GM23338 (cell line): ENCODE measurements around the gene OSGIN1. TPM values are rescaled to one million over a fixed set of nuclear protein-coding genes. Genes with fewer than 3 reads are reported as not detected.

Source experiments
- ATAC-seq: fragments of 200-7000 bp; cut with Tn5 transposase; 3 replicates; pipeline ENCODE4 v1.9.1; 2020
- DNase-seq: peaks from one replicate; pipeline ENCODE4 v3.0.0-alpha.2; 2015; ENCODE audit warnings: low spot score
- H2AFZ ChIP-seq: fragments of 200-600 bp; sonication (generic); 2 replicates; pipeline ENCODE4 v1.8.0; 2016; ENCODE audit warnings: antibody characterized with exemption, mild to moderate bottlenecking, moderate library complexity
- H3F3A ChIP-seq: fragments of 200-600 bp; sonication (generic); replicated peaks from 2 replicates; pipeline ENCODE4 v1.8.0; 2017; ENCODE audit warnings: antibody characterized with exemption, mixed run types, low read depth
- H3K27ac ChIP-seq: fragments of 200-600 bp; sonication (generic); 2 replicates; pipeline ENCODE4 v1.6.1; 2016; ENCODE audit warnings: low read depth
- H3K27me3 ChIP-seq: fragments of 200-600 bp; sonication (generic); 2 replicates; pipeline ENCODE4 v1.8.0; 2016; ENCODE audit warnings: mild to moderate bottlenecking, mixed run types, moderate library complexity; ENCODE audit not compliant: insufficient read depth
- H3K36me3 ChIP-seq: fragments of 200-600 bp; sonication (generic); 2 replicates; pipeline ENCODE4 v1.8.0; 2016; ENCODE audit warnings: mild to moderate bottlenecking; ENCODE audit not compliant: insufficient read depth
- H3K4me1 ChIP-seq: fragments of 200-600 bp; sonication (generic); 2 replicates; pipeline ENCODE4 v1.8.0; 2016; ENCODE audit warnings: mild to moderate bottlenecking, moderate library complexity; ENCODE audit not compliant: insufficient read depth
- H3K4me2 ChIP-seq: fragments of 200-600 bp; sonication (generic); 2 replicates; pipeline ENCODE4 v1.7.1; 2017; ENCODE audit warnings: mixed run types
- H3K4me3 ChIP-seq: fragments of 200-600 bp; sonication (generic); 2 replicates; pipeline ENCODE4 v1.6.1; 2016; ENCODE audit warnings: mixed run types
- H3K79me2 ChIP-seq: fragments of 200-600 bp; sonication (generic); replicated peaks from 2 replicates; pipeline ENCODE4 v1.8.0; 2017; ENCODE audit warnings: mild to moderate bottlenecking; ENCODE audit not compliant: insufficient read depth
- H3K9me2 ChIP-seq: fragments of 200-600 bp; sonication (generic); 2 replicates; pipeline ENCODE4 v1.8.0; 2017; ENCODE audit not compliant: insufficient read depth
- H4K20me1 ChIP-seq: fragments of 200-600 bp; sonication (generic); replicated peaks from 2 replicates; pipeline ENCODE4 v1.8.0; 2017; ENCODE audit warnings: mild to moderate bottlenecking; ENCODE audit not compliant: insufficient read depth
- H3K27ac Mint-ChIP-seq: 2 replicates; pipeline ENCODE4 v1.8.0; 2020; ENCODE audit warnings: inconsistent platforms, mild to moderate bottlenecking, moderate library complexity, mixed read lengths
- H3K27me3 Mint-ChIP-seq: 3 replicates; pipeline ENCODE4 v1.8.0; 2022; ENCODE audit warnings: low read depth, mild to moderate bottlenecking, moderate library complexity, mixed read lengths, inconsistent platforms; ENCODE audit not compliant: insufficient read depth, poor library complexity
- H3K36me3 Mint-ChIP-seq: 3 replicates; pipeline ENCODE4 v1.8.0; 2021; ENCODE audit warnings: low read depth, mild to moderate bottlenecking, inconsistent platforms, moderate library complexity, mixed read lengths
- H3K4me1 Mint-ChIP-seq: 3 replicates; pipeline ENCODE4 v1.8.0; 2020; ENCODE audit warnings: mild to moderate bottlenecking, inconsistent platforms, mixed read lengths
- H3K4me3 Mint-ChIP-seq: 3 replicates; pipeline ENCODE4 v1.8.0; 2021; ENCODE audit warnings: moderate library complexity, mild to moderate bottlenecking, inconsistent platforms, mixed read lengths
- H3K9me3 Mint-ChIP-seq: 3 replicates; pipeline ENCODE4 v1.8.0; 2020; ENCODE audit warnings: moderate library complexity, mild to moderate bottlenecking, inconsistent platforms, mixed read lengths
- CREB1 ChIP-seq: fragments of 250-450 bp; sonication (Bioruptor Pico); IDR thresholded peaks from 2 replicates; pipeline ENCODE4 v1.5.0; 2020; ENCODE audit warnings: low read depth, mild to moderate bottlenecking, moderate library complexity
- ETS1 ChIP-seq: IDR thresholded peaks from 2 replicates; pipeline ENCODE4 v1.6.1; 2016; ENCODE audit warnings: antibody characterized with exemption
- EZH2 ChIP-seq: fragments of 200-600 bp; sonication (generic); IDR thresholded peaks from one replicate; pipeline ENCODE4 v1.8.0; 2017; ENCODE audit warnings: antibody characterized with exemption, mild to moderate bottlenecking, low read depth; ENCODE audit not compliant: unreplicated experiment
- EZH2phosphoT487 ChIP-seq: fragments of 200-600 bp; sonication (generic); IDR thresholded peaks from one replicate; pipeline ENCODE4 v1.8.1; 2018; ENCODE audit warnings: antibody characterized with exemption; ENCODE audit not compliant: unreplicated experiment
- JUNB ChIP-seq: IDR thresholded peaks from one replicate; pipeline ENCODE4 v1.6.1; 2016; ENCODE audit warnings: antibody characterized with exemption; ENCODE audit not compliant: unreplicated experiment
- NANOG ChIP-seq: IDR thresholded peaks from 2 replicates; pipeline ENCODE4 v1.6.1; 2016; ENCODE audit warnings: antibody characterized with exemption, borderline replicate concordance
- POLR2AphosphoS5 ChIP-seq: IDR thresholded peaks from 2 replicates; pipeline ENCODE4 v1.6.1; 2016; ENCODE audit warnings: antibody characterized with exemption, low read depth
- REST ChIP-seq: IDR thresholded peaks from one replicate; pipeline ENCODE4 v1.6.1; 2018; ENCODE audit warnings: antibody characterized with exemption; ENCODE audit not compliant: unreplicated experiment
- STAT1 ChIP-seq: IDR thresholded peaks from one replicate; pipeline ENCODE4 v1.6.1; 2016; ENCODE audit warnings: antibody characterized with exemption; ENCODE audit not compliant: unreplicated experiment
- ZNF114 ChIP-seq: fragments of 250-450 bp; sonication (Bioruptor Pico); IDR thresholded peaks from 2 replicates; pipeline ENCODE4 v1.5.0; 2020; ENCODE audit warnings: mild to moderate bottlenecking, moderate library complexity
- ZNF331 ChIP-seq: fragments of 250-450 bp; sonication (Bioruptor Pico); IDR thresholded peaks from 2 replicates; pipeline ENCODE4 v1.5.0; 2020; ENCODE audit warnings: low read depth, mild to moderate bottlenecking, moderate library complexity
- ZNF462 ChIP-seq: fragments of 250-450 bp; sonication (Bioruptor Pico); IDR thresholded peaks from 2 replicates; pipeline ENCODE4 v1.5.0; 2020; ENCODE audit warnings: mild to moderate bottlenecking, moderate library complexity
- polyA plus RNA-seq: library from polyadenylated mRNA; unstranded; fragments of >200 nt; fragmentation: Nextera tagmentation; extraction: Ambion mirVana; gene quantifications from 2 replicates; pipeline ENCODE4 v1.2.1, GENCODE V29; 2016
- total RNA-seq: library from RNA; depleted of rRNA; stranded (reverse); fragments of >200 nt; shearing (Covaris generic); gene quantifications from 2 replicates; pipeline ENCODE4 v1.2.3, GENCODE V29; 2014
- TF ChIP-seq, protein P1 (sequence below), 2 experiments: fragments of 200-600 bp in 1 of 2; sonication (generic) in 1 of 2; conservative IDR thresholded peaks; 2 replicates each; pipeline versions ENCODE4 v1.5.1 to v1.6.1; 2016 to 2017; ENCODE audit warnings: antibody characterized with exemption in 2 of 2, low read depth in 2 of 2, mild to moderate bottlenecking in 2 of 2, moderate library complexity in 1 of 2

The OSGIN1 gene
- total and polyA plus RNA-seq, 2 experiments from 2014 or later, result 0.32 to 1.6 TPM

- DNase-seq, result no peak
- Histone ChIP-seq H3K27ac (no peak overlapping the region), H3K27me3 (no peaks in the 10 kb centered on the region), H3K4me2 (no peak overlapping the region), H3K4me3 (no peak overlapping the region), H4K20me1 (no peaks in the 10 kb centered on the region), H3K4me1 (peaks cover 9% of the 10 kb centered on the region; the same call in 1 of the 2 replicates), H3K36me3 (no peaks in the 10 kb centered on the region), H2AFZ (no peak overlapping the region), H3K9me2 (no peaks in the 10 kb centered on the region), H3F3A (no peaks in the 10 kb centered on the region), H3K79me2 (no peaks in the 10 kb centered on the region)
- Mint-ChIP-seq H3K36me3 (no peaks in the 10 kb centered on the region; the same call in 1 of the 3 replicates), H3K4me1 (peaks cover 7% of the 10 kb centered on the region), H3K27ac (no peak overlapping the region), H3K4me3 (no peak overlapping the region), H3K27me3 (peaks cover 17% of the 10 kb centered on the region), H3K9me3 (no peaks in the 10 kb centered on the region; the same call in 2 of the 3 replicates)
- TF ChIP-seq ETS1 (no peak), JUNB (no peak), EZH2 (no peak), POLR2AphosphoS5 (no peak; the same call in 1 of the 2 replicates), EZH2phosphoT487 (no peak), STAT1 (no peak), REST (no peak), ZNF462 (CRISPR knock-in tag) (no peak), NANOG (no peak), ZNF331 (no peak), CREB1 (CRISPR knock-in tag) (no peak), ZNF114 (CRISPR knock-in tag) (no peak)
- TF ChIP-seq, protein P1, sequence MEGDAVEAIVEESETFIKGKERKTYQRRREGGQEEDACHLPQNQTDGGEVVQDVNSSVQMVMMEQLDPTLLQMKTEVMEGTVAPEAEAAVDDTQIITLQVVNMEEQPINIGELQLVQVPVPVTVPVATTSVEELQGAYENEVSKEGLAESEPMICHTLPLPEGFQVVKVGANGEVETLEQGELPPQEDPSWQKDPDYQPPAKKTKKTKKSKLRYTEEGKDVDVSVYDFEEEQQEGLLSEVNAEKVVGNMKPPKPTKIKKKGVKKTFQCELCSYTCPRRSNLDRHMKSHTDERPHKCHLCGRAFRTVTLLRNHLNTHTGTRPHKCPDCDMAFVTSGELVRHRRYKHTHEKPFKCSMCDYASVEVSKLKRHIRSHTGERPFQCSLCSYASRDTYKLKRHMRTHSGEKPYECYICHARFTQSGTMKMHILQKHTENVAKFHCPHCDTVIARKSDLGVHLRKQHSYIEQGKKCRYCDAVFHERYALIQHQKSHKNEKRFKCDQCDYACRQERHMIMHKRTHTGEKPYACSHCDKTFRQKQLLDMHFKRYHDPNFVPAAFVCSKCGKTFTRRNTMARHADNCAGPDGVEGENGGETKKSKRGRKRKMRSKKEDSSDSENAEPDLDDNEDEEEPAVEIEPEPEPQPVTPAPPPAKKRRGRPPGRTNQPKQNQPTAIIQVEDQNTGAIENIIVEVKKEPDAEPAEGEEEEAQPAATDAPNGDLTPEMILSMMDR (conservative IDR thresholded peaks at IDR 0.05; ENCODE audit: low read depth in 2 of 2), result no peak
- ATAC-seq, result no peak
Measured at GRCh38 chr16:83931556-83931955, 21.5 kb upstream of the OSGIN1 start.
